ENCODE results near the gene SEMA5B.

Gene SEMA5B

GRCh38 chr3:123024056-123024455 lies 3.5 kb downstream of the SEMA5B start:
- no peak for DNase-seq

GRCh38 chr3:123021996-123022510 lies 5.5 kb downstream of the SEMA5B start:
- no peak for DNase-seq

DNA sequence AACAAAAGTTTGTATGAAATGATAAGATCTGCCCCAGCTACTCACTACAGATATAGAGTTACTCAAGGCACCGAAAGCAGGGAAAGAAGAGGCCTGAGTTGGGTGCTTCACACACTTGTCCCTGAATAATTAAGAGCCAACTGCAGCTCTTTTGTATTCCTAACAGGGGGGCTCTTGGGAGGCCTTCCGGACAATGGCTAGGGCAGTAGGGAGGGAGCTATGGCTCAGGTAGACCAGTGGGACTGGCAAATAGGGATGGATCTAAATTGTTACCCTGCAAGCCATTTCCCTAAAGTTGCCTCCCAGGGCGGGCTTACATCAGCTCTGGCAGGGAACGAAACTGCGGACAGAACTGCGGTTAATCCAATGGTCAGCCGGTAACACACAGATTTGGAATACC lies 6.2 kb downstream of the SEMA5B start:
- no peak for DNase-seq

DNA sequence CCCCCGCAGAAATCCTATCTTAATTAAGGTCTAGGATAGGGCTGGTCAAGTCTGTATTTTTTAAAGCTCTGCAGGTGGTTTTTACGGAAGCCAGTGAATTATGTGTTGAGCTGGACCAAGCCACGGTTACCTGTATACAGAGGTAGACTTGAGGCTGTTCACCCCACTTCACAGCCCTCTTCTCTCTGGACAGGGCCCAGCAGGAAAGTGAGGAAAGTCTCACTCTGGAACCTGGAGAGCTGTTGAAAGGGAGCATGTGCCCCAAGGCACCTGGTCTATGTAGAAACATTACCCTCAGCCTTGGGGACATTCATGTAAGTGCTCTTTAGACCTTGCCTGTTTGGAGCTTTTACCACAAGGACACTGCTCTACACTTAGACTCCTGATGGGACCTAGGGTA lies 6.9 kb downstream of the SEMA5B start:
- no peak for DNase-seq

DNA sequence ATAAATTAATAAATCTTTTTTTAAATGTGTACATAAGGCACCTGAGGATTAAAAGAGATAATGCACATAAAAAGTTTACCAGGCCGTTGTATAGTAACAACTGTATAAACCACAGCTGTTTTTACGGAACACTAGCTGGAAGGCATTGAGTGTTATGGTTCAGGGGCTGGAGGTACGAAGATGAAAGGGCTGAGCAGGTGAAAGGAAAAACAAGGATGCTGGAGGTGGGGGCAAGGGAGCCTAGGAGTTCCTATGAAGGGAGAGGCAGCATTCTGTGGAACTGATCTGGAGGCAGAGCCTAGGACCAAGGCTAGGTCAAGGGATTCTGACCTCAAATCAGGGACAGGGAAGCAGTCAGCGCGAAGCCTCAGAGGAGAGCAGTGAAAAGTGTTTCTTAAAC lies 8.0 kb downstream of the SEMA5B start:
- no peak for DNase-seq

DNA sequence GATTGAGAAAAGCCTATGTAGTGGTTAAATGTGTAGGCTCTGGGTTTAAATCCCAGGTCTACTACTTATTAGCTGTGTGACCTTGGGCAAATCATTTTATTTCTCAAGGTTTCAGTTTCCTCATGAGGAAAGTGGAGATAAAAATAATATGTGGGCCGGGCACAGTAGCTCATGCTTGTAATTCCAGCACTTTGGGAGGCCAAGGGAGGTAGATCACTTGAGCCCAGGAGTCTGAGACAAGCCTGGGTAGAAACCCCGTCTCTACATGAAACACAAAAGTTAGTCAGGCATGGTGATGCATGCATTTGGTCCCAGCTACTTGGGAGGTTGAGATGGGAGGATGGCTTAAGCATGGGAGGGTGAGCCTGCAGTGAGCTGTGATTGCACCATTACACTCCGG lies 8.4 kb downstream of the SEMA5B start:
- DNase-seq: no peak

- DNase-seq: no peak
These were observed 8.9 kb downstream of the SEMA5B start for GRCh38 chr3:123018683-123019082.

DNA sequence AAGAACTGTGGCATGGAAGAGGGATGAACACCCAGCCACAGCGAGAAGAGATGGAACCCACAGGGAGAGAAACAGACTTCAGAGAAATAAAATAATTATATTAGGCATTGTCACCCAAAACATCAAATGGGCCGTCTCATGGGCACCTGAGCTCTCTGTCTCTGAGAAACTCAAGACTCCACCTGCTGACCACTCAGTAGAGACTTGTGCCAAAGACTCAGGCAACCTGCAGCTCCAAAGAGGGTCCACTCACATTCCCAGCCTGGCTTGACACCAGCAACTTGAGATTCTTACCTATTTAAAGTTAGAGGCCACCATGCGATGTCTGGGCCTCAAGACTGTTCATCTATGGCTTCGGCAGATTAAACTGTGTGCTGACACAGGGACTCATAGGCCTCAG lies 12.0 kb downstream of the SEMA5B start:
- DNase-seq: no peak

- no peak for DNase-seq
These were observed 13.7 kb downstream of the SEMA5B start for GRCh38 chr3:123013876-123014275.

DNA sequence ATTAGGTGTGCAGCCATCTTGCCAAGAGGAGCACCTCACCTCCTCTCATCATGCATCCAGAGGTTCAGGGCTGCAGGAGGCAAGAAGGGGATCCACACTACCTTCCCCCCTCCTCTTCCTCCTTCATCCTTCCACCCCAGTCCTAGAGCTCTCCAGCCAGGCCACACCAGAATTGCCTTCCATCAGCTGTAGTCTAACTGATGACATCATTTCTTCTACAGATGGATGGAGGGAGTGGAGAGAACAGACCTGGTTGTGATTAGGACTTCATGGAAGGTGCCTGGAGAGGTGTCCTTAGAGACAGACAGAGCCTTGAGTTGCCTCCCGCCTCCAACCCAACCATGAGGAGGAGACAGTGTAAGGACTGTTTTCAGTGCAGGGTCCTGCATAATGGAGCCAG lies 14.9 kb downstream of the SEMA5B start:
- DNase-seq: no peak

DNA sequence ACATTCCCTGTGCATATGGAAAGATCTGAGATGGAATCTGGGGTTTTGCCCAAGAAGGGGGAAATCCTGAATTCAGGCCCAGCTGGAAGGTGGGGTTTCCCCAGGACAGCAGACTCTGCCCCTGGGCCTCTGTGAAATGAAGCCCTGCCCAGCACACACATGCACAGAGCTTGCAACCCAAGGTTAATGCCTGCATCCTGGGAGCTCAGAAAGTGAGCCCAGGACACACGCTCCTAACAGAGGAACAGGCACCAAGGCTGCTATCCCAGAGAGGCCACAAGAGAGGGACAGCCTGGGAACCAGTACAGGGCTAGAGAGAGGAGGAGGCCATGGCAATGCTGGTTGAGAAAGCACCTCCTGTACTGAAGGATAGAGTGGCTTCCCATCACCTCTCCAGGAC lies 16.1 kb downstream of the SEMA5B start:
- no peak for DNase-seq

DNA sequence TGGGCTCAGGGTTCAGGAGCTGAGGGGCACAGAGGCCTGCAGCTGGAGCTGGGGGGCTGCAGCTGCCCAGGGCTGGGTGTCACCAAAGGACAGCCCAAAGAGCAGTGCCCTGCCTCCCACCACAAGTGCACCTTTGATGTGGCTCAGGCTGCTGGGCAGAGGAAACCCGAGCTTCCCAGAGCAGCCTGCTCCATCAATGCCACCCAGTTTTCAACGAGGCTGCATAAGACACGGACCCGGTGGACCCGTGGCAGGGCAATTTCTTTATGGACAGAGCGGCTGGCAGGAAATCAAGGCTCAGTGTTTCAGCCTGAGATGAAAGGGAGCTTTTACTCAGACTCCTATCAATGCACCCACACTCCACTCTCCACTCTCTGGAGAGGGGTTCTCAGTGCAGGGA lies 18.7 kb downstream of the SEMA5B start:
- no peak for DNase-seq

GRCh38 chr3:123006609-123007008 lies 21.0 kb downstream of the SEMA5B start:
- no peak for DNase-seq

DNA sequence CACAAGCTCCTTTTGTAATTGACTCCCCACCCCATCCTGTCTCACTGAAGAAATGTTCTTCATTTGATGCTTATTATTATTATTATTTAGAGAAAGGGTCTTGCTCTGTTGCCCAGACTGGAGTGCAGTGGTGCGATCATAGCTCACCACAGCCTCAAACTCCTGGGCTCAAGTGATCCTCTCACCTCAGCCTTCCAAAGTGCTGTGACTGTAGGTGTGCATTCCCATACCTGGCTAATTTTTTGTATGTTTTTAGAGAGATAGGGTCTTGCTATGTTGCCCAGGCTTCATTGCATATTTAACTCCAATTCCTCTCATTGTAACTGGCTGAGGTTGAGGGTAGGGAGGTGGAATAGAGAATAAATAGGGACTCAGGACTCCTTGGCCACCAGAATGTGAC lies 22.3 kb downstream of the SEMA5B start:
- no peak for DNase-seq

DNA sequence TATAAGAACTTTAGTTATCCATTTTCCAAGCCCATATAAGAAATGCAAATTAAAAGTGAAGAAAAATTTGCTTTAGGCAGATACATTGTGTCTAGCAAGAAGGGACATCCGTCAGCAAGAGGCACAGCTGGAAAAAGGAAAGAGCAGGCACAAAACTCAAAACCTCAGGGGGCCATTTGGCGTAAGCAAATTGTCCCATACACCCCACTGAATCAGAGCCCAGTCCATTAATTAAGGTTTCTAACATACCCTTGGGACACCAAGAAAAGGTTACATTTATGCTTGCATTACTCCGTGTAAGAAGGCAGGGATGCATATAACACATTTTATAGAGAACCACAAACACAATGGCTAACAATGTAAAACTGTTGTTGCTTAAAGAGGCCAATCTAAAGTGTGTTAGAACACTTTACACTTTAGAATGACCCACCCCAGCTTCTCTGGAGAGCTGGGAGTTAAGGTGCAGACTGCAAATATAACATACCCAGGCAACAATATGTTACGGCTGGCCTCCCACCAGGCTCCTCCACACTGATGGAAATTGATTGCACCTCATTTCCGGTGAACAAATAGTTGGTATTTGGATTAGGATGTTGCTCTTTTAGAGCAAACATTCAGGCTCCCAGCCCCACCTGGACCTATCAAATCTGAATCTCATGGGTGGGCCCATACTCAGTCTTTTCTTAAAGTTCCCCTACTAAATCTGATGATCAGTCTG lies 23.2 kb downstream of the SEMA5B start:
- DNase-seq: no peak

GRCh38 chr3:123002749-123003497 lies 24.6 kb downstream of the SEMA5B start:
- DNase-seq: no peak

DNA sequence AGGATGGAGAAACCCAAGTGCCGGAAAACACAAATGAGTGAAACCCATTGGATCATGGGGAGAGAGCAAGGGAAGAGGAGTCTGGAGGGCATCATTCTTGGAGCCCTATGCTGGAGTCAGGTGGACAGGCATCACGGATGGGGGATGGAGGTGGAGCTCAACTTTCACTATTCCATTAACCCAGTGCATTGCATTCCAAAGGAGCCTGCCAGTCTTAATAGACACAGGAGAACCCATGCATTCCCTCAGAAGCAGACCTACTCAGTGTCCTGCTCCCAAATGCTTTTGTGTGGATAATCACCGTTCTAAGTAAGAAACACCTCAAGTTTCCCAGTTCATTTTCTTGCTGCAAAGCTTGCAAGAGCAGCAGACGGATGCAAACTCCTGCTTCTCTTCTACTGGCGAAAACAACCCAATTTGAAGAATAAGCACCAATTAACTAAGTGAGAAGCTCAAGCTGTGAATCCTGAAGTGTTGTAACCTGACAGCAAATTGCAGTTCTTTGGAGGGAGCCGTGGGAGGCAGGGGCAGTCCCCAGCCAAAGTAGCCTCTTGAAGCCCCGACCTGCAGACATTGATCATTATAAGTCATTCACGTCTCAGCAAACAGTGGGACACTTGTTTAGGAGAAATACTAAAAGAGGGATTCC lies 25.3 kb downstream of the SEMA5B start:
- no peak for DNase-seq

GRCh38 chr3:122998856-122999255 lies 28.7 kb downstream of the SEMA5B start:
- no peak for DNase-seq

DNA sequence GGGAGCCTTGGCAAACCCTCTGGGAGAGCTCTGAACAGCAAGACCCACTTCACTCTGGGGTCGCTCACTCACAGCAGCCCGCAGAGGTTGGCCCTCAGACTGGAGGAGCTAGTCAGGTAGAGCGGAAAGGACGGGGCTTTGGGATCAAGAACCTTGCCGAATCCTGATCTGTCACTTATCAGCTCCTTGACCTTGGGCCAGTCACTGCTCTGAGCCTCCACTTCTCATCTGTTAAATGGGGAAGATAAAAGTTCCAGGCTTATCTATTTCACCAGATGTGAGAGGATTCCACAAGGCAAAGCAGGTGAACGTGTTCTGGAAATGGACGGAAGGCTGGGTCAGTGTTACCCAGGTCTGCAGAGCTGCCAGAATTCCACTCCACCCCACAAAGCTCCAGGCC lies 29.4 kb downstream of the SEMA5B start:
- no peak for DNase-seq

GRCh38 chr3:122996038-122996580 lies 31.5 kb downstream of the SEMA5B start:
- no peak for DNase-seq

- DNase-seq: no peak
These were observed 32.6 kb downstream of the SEMA5B start for GRCh38 chr3:122994954-122995353.

- no peak for DNase-seq
These were observed 34.2 kb downstream of the SEMA5B start for GRCh38 chr3:122993124-122993978.

DNA sequence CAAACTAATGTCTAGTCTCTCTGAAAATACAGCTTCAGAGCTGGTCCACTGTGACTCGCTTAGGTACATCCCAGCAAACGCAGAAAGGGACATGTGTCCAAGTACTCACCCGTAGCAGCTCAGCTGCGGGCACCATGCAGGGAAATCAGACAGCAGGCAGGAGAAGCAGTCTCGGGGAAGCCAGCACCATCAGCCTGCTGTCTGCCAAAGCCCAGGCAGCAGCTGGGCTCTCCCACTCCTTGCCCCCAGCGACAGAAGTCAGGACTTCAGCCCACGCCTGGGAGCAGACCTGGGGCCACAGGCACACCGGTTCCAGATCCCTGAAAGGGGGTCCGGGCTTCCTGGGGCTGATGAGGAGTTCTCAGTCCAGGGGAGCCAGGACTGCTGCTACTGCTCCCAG lies 34.9 kb downstream of the SEMA5B start:
- DNase-seq: no peak

All from activated CD4-positive, alpha-beta T cell treated with anti-CD3 and anti-CD28 coated beads, Interleukin-2, Interleukin-6, amounts not matched to agents 100 ng/mL and 50 ng/mL, durations not matched to agents 16 hours and 8 hours (primary cell).